Astrocyte (in vitro differentiated cells and primary cell): ENCODE measurements around the gene CTNND2.

Experiments
- EZH2 ChIP-seq: IDR thresholded peaks from 2 replicates; pipeline ENCODE4 v1.6.1; 2012; ENCODE audit warnings: mild to moderate bottlenecking, low read length, inconsistent platforms; ENCODE audit not compliant: insufficient read depth
- TF ChIP-seq, protein P1 (sequence below): IDR thresholded peaks from 2 replicates; pipeline ENCODE4 v1.5.1; 2011; ENCODE audit warnings: low read depth, mild to moderate bottlenecking, inconsistent platforms, low read length, moderate library complexity; ENCODE audit not compliant: insufficient read depth

DNA sequence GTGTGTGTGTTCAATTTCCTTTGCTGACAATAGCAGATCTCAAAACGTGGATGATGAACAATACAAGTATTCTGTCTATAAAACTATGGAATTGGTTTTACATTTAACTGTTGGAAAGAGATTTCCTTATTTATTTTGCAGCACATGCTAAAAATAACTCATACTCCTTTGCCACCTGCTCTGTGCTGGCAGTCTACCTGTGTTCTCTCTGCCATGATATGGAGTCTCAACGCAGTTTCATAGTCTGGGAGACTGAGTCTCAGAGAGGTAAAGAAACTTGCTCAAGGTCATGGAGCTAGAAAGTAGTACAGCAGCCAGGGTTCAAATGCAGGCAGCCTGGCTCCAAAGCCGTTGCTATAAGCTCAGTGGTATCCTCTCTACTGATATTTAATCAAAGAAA is 677.2 kb downstream of the CTNND2 start:
- TF ChIP-seq, protein P1, sequence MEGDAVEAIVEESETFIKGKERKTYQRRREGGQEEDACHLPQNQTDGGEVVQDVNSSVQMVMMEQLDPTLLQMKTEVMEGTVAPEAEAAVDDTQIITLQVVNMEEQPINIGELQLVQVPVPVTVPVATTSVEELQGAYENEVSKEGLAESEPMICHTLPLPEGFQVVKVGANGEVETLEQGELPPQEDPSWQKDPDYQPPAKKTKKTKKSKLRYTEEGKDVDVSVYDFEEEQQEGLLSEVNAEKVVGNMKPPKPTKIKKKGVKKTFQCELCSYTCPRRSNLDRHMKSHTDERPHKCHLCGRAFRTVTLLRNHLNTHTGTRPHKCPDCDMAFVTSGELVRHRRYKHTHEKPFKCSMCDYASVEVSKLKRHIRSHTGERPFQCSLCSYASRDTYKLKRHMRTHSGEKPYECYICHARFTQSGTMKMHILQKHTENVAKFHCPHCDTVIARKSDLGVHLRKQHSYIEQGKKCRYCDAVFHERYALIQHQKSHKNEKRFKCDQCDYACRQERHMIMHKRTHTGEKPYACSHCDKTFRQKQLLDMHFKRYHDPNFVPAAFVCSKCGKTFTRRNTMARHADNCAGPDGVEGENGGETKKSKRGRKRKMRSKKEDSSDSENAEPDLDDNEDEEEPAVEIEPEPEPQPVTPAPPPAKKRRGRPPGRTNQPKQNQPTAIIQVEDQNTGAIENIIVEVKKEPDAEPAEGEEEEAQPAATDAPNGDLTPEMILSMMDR: no peak
- no peak for TF ChIP-seq EZH2
